ENCODE measurements around the gene BSG. TPM values are rescaled to one million over a fixed set of nuclear protein-coding genes. Genes with fewer than 3 reads are reported as not detected.

BSG gene
- 100 to 1,000 TPM; 513 to 682 (median 576) TPM for polyA plus RNA-seq

GRCh38 chr19:572140-572742 lies at the start of gene BSG:
BSG (plus strand) TSS chr19:572596; CDS start chr19:572635, 39 bp downstream.
- H3K36me3 Mint-ChIP-seq = no peaks in the 10 kb centered on the region
- peak; percentile 99 for DNase-seq
- no peaks in the 10 kb centered on the region for H3K9me3 Mint-ChIP-seq
- peaks cover 40 to 48% of the 10 kb centered on the region in 2 donors for H3K4me1 Mint-ChIP-seq
- H3K27me3 Mint-ChIP-seq (ENCODE audit: low read depth in 3 of 3) = peaks cover 22 to 33% (median 26%) of the 10 kb centered on the region in 3 donors
- peak within 1 kb of the TSS; percentile 96 to 99 (median 97) for H3K27ac Mint-ChIP-seq
- H3K4me3 Mint-ChIP-seq = peak within 1 kb of the TSS; percentile 89 to 97 (median 91)

- H3K4me1 Mint-ChIP-seq = peaks cover 0 to 2% of the 10 kb centered on the region in 2 donors
- no peaks in the 10 kb centered on the region for H3K9me3 Mint-ChIP-seq
- H3K4me3 Mint-ChIP-seq = no peak overlapping the region
- no peak for DNase-seq
- no peak overlapping the region for H3K27ac Mint-ChIP-seq
- no peaks in the 10 kb centered on the region for H3K36me3 Mint-ChIP-seq
- peaks cover 0 to 7% (median 4%) of the 10 kb centered on the region in 3 donors for H3K27me3 Mint-ChIP-seq (ENCODE audit: low read depth in 3 of 3)
Observed at GRCh38 chr19:522726-523125, 49.7 kb upstream of the BSG start.

DNA sequence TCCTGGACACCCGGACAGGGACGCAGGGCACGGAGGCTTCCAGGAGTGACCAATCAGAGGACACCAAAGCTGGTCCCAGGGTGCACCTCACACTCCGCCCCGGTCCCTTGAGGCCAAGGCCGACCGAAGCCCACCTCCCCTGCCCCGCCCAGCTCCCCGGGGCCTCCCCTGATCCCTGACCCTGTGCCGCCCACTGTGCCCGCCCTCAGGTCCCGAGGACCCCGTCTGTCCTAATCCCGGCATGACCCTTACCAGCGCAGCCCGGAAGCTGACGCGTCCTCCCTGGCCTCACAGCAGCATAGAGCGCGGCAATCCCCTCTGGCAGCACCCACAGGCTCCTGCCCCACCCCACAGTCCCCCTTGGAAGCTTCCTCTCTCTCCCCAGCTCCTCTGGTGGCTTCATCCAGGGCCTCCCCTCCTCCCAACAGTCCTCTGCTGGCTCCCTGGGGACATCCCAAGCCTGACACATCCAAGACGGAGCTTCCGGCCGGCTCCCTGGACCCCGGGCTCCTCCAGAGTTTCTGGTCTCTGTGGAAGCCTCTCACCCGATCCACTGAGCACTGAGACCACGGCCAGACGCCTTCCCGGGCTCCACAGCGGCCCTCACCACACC lies 48.2 kb upstream of the BSG start:
- Mint-ChIP-seq H3K4me1 (peaks cover 0 to 3% of the 10 kb centered on the region in 2 donors), H3K27ac (no peak overlapping the region), H3K9me3 (no peaks in the 10 kb centered on the region), H3K4me3 (no peak overlapping the region), H3K36me3 (no peaks in the 10 kb centered on the region), H3K27me3 (ENCODE audit: low read depth in 3 of 3) (peaks cover 4 to 9% (median 5%) of the 10 kb centered on the region in 3 donors)
- DNase-seq = no peak

- no peaks in the 10 kb centered on the region for H3K9me3 Mint-ChIP-seq
- H3K4me3 Mint-ChIP-seq = no peak overlapping the region
- H3K36me3 Mint-ChIP-seq = no peaks in the 10 kb centered on the region
- no peak for DNase-seq
- peaks cover 0 to 4% of the 10 kb centered on the region in 2 donors for H3K4me1 Mint-ChIP-seq
- peaks cover 4 to 9% (median 5%) of the 10 kb centered on the region in 3 donors for H3K27me3 Mint-ChIP-seq (ENCODE audit: low read depth in 3 of 3)
- H3K27ac Mint-ChIP-seq = no peak overlapping the region
Observed at GRCh38 chr19:525029-525428, 47.4 kb upstream of the BSG start.

GRCh38 chr19:525857-526419 lies 46.5 kb upstream of the BSG start:
- Mint-ChIP-seq H3K27ac (peak overlapping the region in 1 of 6 donors; percentile 62), H3K4me1 (peaks cover 0 to 6% of the 10 kb centered on the region in 2 donors), H3K27me3 (ENCODE audit: low read depth in 3 of 3) (peaks cover 4 to 12% (median 8%) of the 10 kb centered on the region in 3 donors), H3K9me3 (no peaks in the 10 kb centered on the region), H3K36me3 (no peaks in the 10 kb centered on the region), H3K4me3 (no peak overlapping the region)
- no peak for DNase-seq

- Mint-ChIP-seq H3K9me3 (no peaks in the 10 kb centered on the region), H3K4me1 (peaks cover 13 to 24% of the 10 kb centered on the region in 2 donors), H3K27me3 (ENCODE audit: low read depth in 3 of 3) (peaks cover 4 to 13% (median 8%) of the 10 kb centered on the region in 3 donors), H3K36me3 (no peaks in the 10 kb centered on the region), H3K27ac (peak overlapping the region; percentile 30 to 91 (median 63)), H3K4me3 (peak overlapping the region; percentile 77 to 87 (median 84))
- DNase-seq = no peak
Observed at GRCh38 chr19:530134-531008, 42.0 kb upstream of the BSG start.

- peak; percentile 93 to 95 (median 94) for DNase-seq
- H3K36me3 Mint-ChIP-seq = no peaks in the 10 kb centered on the region
- H3K4me3 Mint-ChIP-seq = peak overlapping the region; percentile 77 to 87 (median 84)
- peaks cover 2 to 11% (median 8%) of the 10 kb centered on the region in 3 donors for H3K27me3 Mint-ChIP-seq (ENCODE audit: low read depth in 3 of 3)
- peaks cover 13 to 24% of the 10 kb centered on the region in 2 donors for H3K4me1 Mint-ChIP-seq
- no peaks in the 10 kb centered on the region for H3K9me3 Mint-ChIP-seq
- peak overlapping the region; percentile 48 to 92 (median 84) for H3K27ac Mint-ChIP-seq
Observed at GRCh38 chr19:531009-531752, 41.2 kb upstream of the BSG start.

- Mint-ChIP-seq H3K27ac (peak within 1 kb of the TSS; percentile 48 to 96 (median 88)), H3K36me3 (no peaks in the 10 kb centered on the region), H3K9me3 (no peaks in the 10 kb centered on the region), H3K27me3 (ENCODE audit: low read depth in 3 of 3) (peaks cover 0 to 9% (median 8%) of the 10 kb centered on the region in 3 donors), H3K4me1 (peaks cover 13 to 24% of the 10 kb centered on the region in 2 donors), H3K4me3 (peak within 1 kb of the TSS; percentile 85 to 92 (median 89))
- DNase-seq = no peak
Observed at GRCh38 chr19:531753-532560, 40.4 kb upstream of the BSG start, which contains the start of gene CDC34. CDC34 (plus strand) TSS chr19:531760; CDS start chr19:531932, 172 bp downstream.

- H3K36me3 Mint-ChIP-seq = peaks cover 0 to 1% (median 0%) of the 10 kb centered on the region in 3 donors
- H3K9me3 Mint-ChIP-seq = no peaks in the 10 kb centered on the region
- H3K4me1 Mint-ChIP-seq = peaks cover 13 to 24% of the 10 kb centered on the region in 2 donors
- H3K27ac Mint-ChIP-seq = peak overlapping the region; percentile 83 to 96 (median 92)
- peaks cover 0 to 8% (median 8%) of the 10 kb centered on the region in 3 donors for H3K27me3 Mint-ChIP-seq (ENCODE audit: low read depth in 3 of 3)
- peak overlapping the region; percentile 85 to 92 (median 89) for H3K4me3 Mint-ChIP-seq
- peak; percentile 39 to 44 (median 43) for DNase-seq
Observed at GRCh38 chr19:532561-533363, 39.6 kb upstream of the BSG start.

DNA sequence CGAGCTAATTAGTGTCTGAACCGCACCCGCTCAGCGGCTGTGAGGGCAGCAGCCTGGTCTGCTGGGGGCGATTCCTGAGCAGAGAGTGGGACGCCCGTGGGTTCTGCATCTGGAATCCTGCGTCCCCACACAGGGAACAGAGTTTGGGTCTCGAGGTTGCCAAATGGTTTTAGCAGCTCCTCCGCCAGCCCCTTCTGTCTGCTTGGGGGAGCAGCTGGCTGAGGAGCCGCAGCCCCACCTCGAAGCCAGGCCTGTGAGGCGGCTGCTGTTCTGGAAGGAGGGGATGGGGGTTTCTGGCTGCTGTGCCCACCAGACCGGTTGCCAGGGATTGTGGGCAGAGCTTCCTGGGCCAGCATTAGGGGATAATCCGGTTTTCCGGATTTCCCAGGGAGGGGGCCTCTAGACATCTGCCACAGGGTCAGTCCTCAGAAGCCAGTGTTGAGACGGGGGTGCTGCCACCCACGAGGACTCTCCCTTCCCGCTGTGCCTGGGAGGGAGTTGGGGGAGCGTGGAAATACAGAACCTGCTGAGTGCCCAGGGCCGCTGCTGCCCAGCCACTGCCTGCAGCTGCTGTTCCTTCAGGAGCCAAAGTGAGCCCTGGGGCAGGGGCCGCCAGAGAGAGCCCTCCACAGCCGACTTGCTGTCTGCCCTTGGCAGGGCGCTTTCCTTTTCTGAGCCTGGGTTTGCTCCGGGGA lies 38.9 kb upstream of the BSG start:
- H3K4me3 Mint-ChIP-seq = peak overlapping the region; percentile 85 to 92 (median 89)
- no peak for DNase-seq
- peak overlapping the region in 5 of 6 donors; percentile 83 to 96 (median 92) for H3K27ac Mint-ChIP-seq
- H3K27me3 Mint-ChIP-seq (ENCODE audit: low read depth in 3 of 3) = peaks cover 0 to 11% (median 3%) of the 10 kb centered on the region in 3 donors
- H3K9me3 Mint-ChIP-seq = no peaks in the 10 kb centered on the region
- peaks cover 4 to 8% (median 7%) of the 10 kb centered on the region in 3 donors for H3K36me3 Mint-ChIP-seq
- peaks cover 13 to 29% of the 10 kb centered on the region in 2 donors for H3K4me1 Mint-ChIP-seq

GRCh38 chr19:534088-534487 lies 38.3 kb upstream of the BSG start:
- H3K36me3 Mint-ChIP-seq = peaks cover 4 to 8% (median 8%) of the 10 kb centered on the region in 3 donors
- peak overlapping the region in 2 of 6 donors; percentile 92 to 95 for H3K27ac Mint-ChIP-seq
- no peak for DNase-seq
- peaks cover 0 to 12% (median 3%) of the 10 kb centered on the region in 3 donors for H3K27me3 Mint-ChIP-seq (ENCODE audit: low read depth in 3 of 3)
- H3K4me1 Mint-ChIP-seq = peaks cover 13 to 29% of the 10 kb centered on the region in 2 donors
- peak overlapping the region in 4 of 5 donors; percentile 36 to 92 (median 87) for H3K4me3 Mint-ChIP-seq
- no peaks in the 10 kb centered on the region for H3K9me3 Mint-ChIP-seq

All from immature natural killer cell (primary cell).